Measurements from ENCODE around the gene AP5B1.

Gene AP5B1, protein sequence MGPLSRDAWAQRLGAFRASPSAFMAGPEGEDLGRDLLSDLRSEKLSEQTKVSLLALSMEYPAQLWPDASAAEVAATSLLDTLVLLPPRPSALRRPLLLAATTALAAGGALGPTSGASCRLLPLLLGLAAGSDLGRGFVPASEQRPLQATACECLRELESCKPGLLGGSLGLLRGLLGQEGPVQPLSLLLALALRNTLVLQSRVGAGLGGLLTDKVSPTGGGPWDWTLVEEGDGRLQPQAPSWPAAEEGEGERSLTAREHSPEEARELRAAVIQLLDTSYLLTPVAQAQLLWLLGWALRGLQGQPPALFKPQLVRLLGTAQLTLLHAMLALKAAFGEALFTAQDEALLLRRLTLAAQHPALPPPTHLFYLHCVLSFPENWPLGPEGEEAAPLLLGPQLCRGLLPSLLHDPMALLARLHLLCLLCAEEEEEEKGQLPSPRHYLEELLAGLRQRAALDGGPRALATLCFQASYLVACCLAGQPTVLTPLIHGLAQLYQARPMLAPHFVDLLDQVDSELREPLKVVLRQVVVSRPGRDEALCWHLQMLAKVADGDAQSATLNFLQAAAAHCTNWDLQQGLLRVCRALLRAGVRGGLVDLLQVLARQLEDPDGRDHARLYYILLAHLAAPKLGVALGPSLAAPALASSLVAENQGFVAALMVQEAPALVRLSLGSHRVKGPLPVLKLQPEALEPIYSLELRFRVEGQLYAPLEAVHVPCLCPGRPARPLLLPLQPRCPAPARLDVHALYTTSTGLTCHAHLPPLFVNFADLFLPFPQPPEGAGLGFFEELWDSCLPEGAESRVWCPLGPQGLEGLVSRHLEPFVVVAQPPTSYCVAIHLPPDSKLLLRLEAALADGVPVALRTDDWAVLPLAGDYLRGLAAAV

DNA sequence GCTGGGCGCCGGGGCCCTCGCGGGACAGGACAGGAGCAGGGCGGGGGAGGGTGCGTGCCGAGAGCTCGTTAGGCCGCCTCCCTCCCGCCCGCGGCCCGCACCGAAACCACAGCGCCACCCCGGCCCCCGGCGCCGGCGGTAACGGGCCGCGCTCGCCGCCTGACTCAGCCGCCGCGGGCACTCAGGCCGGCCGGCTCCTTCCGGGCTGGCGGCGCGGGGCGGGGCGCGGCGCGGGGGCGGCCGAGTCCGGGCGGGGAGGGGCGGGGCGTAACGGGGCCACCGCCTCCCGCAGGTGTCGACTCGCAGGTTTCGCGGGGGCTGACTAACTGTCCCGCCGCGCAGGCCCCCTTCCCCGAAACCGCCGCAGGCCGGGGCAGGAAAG is at the start of gene AP5B1:
Gene AP5B1, minus strand, starts transcription at position 207 of the 382 bp plus-strand sequence. CDS start 385 bp downstream, outside the sequence.
- H3K4me1 Mint-ChIP-seq (ENCODE audit: low read depth): peaks cover 15% of the 10 kb centered on the region
- peaks cover 4% of the 10 kb centered on the region for H3K36me3 Mint-ChIP-seq (ENCODE audit: low read depth)
- peaks cover 28% of the 10 kb centered on the region for H3K27me3 Mint-ChIP-seq (ENCODE audit: low read depth)
- peak within 1 kb of the TSS; percentile 86 for H3K4me3 Mint-ChIP-seq
- H3K9me3 Mint-ChIP-seq: no peaks in the 10 kb centered on the region
- peak within 1 kb of the TSS; percentile 77 for H3K27ac Mint-ChIP-seq

DNA sequence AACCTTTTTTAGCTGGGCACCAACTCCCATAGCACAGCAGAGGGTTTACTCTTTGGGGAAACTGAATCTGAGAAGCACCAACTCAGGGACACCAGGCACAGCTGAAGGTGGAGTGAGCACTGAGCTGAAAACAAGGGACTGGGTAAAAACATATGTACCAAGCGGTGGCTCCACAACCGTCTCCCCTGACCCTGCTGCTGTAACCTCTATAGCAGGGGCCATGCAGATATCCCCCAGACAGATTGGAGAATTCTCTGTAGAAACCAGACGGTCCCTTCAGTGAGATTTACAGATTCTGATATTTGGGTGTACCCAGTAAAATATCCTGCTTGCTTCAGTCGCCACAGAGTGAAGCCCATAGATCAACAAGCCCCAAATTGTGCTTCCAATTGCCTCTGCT is 48.7 kb upstream of the AP5B1 start:
- Mint-ChIP-seq H3K4me3 (no peak overlapping the region), H3K27ac (no peak overlapping the region), H3K4me1 (ENCODE audit: low read depth) (peaks cover 16% of the 10 kb centered on the region)

DNA sequence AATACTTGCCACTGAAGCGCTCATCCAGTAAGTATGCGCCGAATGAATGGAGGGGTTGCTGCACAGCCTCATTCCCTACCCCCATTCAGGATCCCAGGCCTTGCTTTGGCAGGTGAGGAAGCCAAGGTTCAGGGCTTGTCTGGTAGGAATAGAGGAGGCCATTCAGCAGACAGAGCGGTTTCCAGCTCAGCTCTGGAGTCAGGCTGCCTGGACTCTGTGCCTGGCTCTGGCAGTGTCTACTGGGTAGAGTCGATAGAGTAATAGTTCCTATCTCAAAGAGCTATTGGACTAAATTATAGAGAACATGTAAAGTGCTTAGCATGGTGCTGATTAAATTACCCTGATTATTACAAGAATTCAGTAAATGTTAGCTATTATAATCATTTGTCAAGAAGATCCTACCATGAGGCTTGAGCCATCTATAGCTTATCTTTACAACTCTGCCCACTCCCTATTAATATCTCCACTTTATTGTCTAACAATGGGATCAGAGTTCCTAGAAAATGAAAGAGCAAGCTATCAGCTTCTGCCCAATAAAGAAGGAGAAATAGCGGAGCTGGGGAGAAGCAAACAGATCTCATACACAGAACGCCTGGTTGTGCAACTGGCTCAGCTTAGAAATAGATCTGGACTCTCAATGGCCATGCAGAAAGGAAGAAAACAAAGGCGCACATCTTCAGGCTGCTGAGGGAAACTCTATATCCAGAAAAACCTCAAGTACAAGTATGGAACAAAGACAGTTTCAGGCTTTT is 46.4 kb upstream of the AP5B1 start:
- Mint-ChIP-seq H3K9me3 (no peaks in the 10 kb centered on the region), H3K4me1 (ENCODE audit: low read depth) (peaks cover 10% of the 10 kb centered on the region), H3K36me3 (ENCODE audit: low read depth) (no peaks in the 10 kb centered on the region), H3K27ac (no peak overlapping the region), H3K27me3 (ENCODE audit: low read depth) (peaks cover 14% of the 10 kb centered on the region), H3K4me3 (no peak overlapping the region)

More for the DNA sequence above, 48.7 kb upstream of the AP5B1 start:
- Mint-ChIP-seq H3K9me3 (no peaks in the 10 kb centered on the region), H3K27me3 (ENCODE audit: low read depth) (peaks cover 23% of the 10 kb centered on the region), H3K36me3 (ENCODE audit: low read depth) (peaks cover 3% of the 10 kb centered on the region)

DNA sequence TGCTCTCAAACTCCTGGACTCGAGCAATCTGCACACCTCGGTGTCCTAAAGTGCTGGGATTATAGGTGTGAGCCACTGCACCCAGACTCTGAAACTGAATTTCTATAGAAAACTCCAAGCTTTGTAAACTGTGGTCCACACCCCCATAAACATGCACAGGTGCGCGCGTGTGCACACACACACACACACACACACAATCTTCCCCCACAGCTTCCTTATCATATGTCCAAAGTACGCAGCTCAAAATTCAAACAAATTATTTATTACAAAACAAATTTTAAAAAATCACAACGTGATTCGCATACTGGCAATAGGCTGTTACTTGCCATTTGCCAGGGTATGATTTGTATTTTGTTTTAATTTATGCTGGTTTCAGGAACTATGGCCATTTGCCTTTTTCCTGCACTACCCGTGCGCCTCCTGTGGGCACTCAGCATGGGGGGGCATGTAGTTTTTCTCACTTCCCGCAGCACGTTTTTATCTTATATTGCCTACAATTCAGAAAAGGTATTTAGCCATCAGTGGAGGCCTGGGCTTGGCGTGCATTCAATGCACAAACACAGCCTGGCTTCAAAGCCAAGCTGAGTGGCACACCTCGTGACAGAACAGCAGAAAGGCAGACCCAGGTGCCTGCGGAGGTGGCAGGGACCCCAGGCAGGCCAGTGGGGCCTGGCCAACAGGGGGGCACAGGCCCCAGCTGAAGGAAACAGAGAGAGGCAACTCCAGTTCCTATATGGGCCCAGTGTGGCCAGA is 42.2 kb upstream of the AP5B1 start:
- no peaks in the 10 kb centered on the region for H3K27me3 Mint-ChIP-seq (ENCODE audit: low read depth)
- peaks cover 7% of the 10 kb centered on the region for H3K4me1 Mint-ChIP-seq (ENCODE audit: low read depth)
- no peaks in the 10 kb centered on the region for H3K36me3 Mint-ChIP-seq (ENCODE audit: low read depth)
- no peaks in the 10 kb centered on the region for H3K9me3 Mint-ChIP-seq
- H3K4me3 Mint-ChIP-seq: no peak overlapping the region
- H3K27ac Mint-ChIP-seq: no peak overlapping the region

DNA sequence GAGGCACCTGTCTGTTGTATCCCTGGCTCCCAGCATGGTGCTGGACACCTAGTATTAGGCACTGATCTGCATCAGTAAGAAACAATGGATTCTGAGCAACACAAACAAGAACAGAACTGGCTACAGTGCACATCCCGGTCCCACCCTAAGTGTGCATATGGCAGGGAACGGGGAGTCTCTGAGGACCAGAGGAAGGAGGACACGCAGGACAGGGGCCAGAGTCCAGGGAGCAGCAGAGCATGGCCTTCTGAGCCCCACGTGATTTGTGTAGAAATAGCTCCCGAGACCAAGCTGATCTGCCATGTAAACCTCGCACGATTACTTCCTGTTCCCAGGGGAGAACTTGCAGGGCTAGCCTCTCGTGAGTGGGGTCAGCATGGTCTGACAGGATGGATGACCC is 40.3 kb upstream of the AP5B1 start:
- Mint-ChIP-seq H3K27ac (no peak overlapping the region), H3K9me3 (no peaks in the 10 kb centered on the region), H3K4me1 (ENCODE audit: low read depth) (peaks cover 15% of the 10 kb centered on the region), H3K4me3 (no peak overlapping the region), H3K27me3 (ENCODE audit: low read depth) (no peaks in the 10 kb centered on the region), H3K36me3 (ENCODE audit: low read depth) (no peaks in the 10 kb centered on the region)

DNA sequence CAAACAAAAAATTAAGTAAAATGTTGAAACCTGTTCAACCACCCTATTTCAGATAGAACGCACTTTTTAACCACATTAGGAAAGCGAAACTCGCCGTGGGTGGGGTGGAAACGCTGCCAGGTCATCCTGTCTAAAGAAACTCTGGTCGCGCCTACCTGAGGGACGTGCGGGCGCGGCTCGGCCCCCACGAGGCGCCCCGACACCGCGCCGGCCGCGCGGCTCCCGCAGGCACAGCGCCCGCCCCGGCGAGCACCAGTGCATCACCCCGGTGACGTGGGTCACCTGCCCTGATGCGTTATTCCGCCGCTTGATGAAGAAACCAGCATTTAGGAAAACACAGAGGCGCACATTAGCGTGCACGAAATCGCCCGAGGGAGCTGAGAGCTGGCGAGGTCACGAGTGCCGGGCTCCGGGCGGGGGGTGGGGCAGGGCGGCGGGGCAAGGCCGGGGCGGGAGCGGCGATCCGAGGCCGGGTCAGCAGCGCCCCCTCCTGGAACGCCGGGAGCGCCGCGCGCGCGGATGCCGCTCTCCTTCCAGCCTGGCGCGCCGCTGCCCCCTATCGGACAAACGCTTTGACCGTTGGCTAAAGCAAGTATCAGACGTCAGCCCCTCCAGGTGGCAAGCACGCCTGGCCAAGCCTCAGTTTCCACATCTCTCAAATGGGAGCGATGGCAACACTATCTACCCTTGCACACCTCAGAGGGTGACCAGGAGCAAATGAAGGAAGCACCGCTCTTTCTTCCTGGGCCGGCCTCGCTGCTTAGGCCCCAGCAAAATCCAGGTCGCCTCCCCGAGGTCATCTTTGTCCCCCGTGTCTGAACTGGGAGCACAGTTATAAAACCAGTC is 37.3 kb upstream of the AP5B1 start:
- Mint-ChIP-seq H3K27me3 (ENCODE audit: low read depth) (peaks cover 7% of the 10 kb centered on the region), H3K27ac (peak overlapping the region; percentile 83), H3K4me1 (ENCODE audit: low read depth) (peaks cover 15% of the 10 kb centered on the region), H3K4me3 (peak overlapping the region; percentile 86), H3K9me3 (no peaks in the 10 kb centered on the region), H3K36me3 (ENCODE audit: low read depth) (no peaks in the 10 kb centered on the region)

DNA sequence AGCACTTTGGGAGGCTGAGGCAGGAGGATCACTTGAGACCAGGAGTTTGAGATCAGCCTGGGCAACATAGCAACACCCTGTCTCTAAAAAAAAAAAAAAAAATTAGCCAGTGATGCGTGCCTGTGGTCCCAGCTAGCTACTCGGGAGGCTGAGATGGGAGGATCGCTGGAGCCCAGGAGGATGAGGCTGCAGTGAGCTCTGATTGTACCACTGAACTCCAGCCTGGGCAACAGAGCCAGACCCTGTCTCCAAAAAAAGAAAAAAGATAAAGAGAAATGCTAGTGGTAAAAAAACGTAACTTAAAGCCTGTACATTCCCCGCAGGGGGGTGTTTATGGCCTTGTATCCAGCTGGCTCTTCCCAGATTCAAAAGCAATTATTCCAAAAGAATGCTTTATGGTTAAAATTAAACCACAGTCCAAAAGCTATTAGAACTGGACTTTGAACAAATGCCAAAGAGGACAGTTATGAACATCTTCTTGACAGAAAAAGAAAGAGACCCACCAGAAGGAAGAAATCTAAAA is 36.6 kb upstream of the AP5B1 start:
- H3K4me1 Mint-ChIP-seq (ENCODE audit: low read depth): peaks cover 15% of the 10 kb centered on the region

DNA sequence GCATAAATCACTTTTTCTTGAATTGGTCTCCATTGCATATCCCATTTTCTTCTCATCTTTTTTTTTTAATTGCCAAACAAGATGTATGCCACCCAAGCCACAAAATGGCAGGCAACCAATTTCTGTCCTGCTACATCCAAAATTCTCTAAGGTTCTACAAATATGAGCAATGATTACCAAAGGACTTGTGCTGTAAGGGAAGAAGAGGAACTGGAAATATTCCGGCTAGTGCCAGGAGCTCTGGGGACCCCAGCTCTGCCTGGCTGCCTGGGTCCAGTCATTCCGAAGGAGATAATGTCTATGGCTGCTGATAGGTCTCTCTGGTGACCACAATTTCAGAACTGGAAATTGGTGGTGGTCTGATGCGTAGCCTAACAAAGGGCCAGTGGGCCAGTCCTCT is 35.9 kb upstream of the AP5B1 start:
- H3K36me3 Mint-ChIP-seq (ENCODE audit: low read depth): no peaks in the 10 kb centered on the region
- peaks cover 13% of the 10 kb centered on the region for H3K27me3 Mint-ChIP-seq (ENCODE audit: low read depth)
- no peak overlapping the region for H3K27ac Mint-ChIP-seq
- peak overlapping the region; percentile 33 for H3K4me3 Mint-ChIP-seq
- peaks cover 15% of the 10 kb centered on the region for H3K4me1 Mint-ChIP-seq (ENCODE audit: low read depth)
- H3K9me3 Mint-ChIP-seq: no peaks in the 10 kb centered on the region

More for the DNA sequence above, 36.6 kb upstream of the AP5B1 start:
- H3K27me3 Mint-ChIP-seq (ENCODE audit: low read depth): peaks cover 10% of the 10 kb centered on the region
- H3K27ac Mint-ChIP-seq: peak overlapping the region; percentile 83
- H3K9me3 Mint-ChIP-seq: no peaks in the 10 kb centered on the region
- H3K36me3 Mint-ChIP-seq (ENCODE audit: low read depth): no peaks in the 10 kb centered on the region
- H3K4me3 Mint-ChIP-seq: peak overlapping the region; percentile 86

DNA sequence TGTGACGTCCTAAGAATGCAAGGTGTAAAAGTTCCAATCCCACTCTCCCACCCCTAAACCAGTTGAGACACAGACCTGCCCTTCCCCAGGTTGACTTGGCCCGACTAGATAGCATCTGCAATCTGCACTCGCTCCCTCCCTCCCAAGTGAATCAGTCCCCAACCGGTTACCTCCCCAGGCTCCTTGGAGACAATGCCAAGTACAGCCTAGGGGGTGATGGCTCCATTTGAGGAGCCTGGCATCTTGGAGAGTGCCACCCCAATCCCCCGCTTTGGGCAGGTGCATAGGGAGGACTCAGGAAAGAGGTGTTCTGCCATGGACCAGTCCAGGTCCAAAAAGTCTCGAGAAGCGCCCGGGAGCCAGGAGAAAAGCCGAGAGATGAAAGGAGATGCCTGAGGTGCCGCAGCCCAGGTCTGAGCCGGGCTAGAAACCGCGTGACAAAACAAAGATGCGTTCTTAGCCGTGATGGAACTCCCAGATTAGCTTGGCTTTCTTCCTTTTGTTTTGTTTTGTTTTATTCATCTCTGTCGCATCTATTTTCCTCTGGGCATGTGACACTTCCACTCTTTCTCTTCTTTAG is 34.3 kb upstream of the AP5B1 start:
- Mint-ChIP-seq H3K9me3 (no peaks in the 10 kb centered on the region), H3K27me3 (ENCODE audit: low read depth) (peaks cover 17% of the 10 kb centered on the region), H3K36me3 (ENCODE audit: low read depth) (no peaks in the 10 kb centered on the region), H3K4me1 (ENCODE audit: low read depth) (peaks cover 15% of the 10 kb centered on the region), H3K27ac (no peak overlapping the region), H3K4me3 (no peak overlapping the region)

DNA sequence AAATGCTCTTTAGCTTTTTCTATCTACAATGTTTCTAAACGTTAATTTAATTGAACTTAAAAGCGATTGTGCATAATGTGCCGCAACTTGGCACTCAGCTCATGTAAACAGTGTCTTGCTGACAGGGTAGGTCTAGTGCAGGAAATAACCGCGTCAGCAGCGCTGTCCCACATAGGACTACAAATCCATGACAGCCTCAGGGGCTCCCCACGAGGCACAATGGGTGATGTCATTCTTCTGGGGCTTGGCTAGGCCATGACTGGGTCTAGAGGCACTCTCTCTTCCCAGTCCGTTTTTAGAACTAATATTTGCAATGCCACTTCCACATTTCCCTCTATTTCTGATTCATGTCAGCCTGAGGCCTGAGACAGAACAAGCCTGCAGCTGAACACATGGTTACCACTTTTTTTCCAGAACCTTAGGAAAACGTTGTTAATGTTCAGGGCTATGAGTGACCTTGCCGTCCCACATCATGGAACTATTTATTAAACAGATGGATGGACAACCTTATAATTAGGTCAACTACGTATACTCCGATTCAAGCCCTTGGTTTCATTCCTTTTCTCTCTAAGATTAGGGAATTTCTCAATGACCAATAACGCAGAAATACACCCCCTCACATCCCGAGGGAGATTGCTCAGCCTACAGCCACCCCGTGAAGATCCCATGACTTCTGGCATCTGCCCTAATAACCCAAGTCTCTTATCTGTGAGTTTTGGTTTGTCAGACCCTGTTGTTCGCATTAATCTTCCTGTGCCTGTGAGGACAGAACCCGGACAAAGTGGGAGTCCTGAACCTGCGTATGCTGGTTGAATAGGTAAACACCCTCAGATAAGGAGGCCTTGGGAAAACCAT is 33.6 kb upstream of the AP5B1 start:
- Mint-ChIP-seq H3K4me3 (no peak overlapping the region), H3K27me3 (ENCODE audit: low read depth) (peaks cover 20% of the 10 kb centered on the region), H3K36me3 (ENCODE audit: low read depth) (no peaks in the 10 kb centered on the region), H3K27ac (no peak overlapping the region), H3K4me1 (ENCODE audit: low read depth) (peaks cover 15% of the 10 kb centered on the region), H3K9me3 (no peaks in the 10 kb centered on the region)

DNA sequence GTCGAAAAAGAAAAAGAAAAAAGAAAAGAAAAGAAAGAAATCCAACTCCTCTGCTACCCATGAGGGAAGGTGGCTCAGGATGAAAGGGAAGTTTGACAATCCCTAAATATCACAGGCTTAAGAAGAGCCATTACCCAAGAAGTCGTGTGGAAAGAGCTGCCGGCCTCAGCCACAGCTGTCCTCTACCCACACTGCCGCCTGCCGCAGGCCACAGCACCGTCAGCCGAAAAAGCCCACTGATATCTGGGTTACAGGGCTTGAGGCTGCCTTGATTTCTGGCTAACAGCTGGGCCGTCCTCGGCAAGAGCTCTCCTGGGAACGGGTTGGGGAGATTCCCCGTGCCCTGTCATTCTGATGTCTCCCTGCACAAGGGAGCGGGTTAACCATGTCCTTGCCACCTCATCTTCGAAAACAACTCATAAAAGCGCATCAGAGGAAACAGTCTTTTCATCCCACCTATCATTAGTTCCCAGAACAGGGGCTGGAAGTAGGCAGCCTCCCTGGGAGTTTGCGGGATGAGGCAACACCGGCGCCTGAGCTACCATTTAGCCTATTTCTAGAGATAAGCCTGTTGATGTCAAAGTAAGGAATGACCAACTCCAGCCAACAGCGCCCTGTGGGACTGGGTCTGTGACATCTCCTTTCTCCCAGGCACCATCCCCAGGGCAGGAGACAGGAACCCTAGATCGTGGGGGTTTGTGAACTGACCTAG is 31.1 kb upstream of the AP5B1 start:
- peaks cover 6% of the 10 kb centered on the region for H3K4me1 Mint-ChIP-seq (ENCODE audit: low read depth)
- H3K36me3 Mint-ChIP-seq (ENCODE audit: low read depth): no peaks in the 10 kb centered on the region
- no peak overlapping the region for H3K4me3 Mint-ChIP-seq
- H3K27ac Mint-ChIP-seq: no peak overlapping the region
- H3K27me3 Mint-ChIP-seq (ENCODE audit: low read depth): peaks cover 25% of the 10 kb centered on the region
- H3K9me3 Mint-ChIP-seq: no peaks in the 10 kb centered on the region

All from T-helper 1 cell treated with Interleukin-12 subunit alpha and Interleukin-12 subunit beta and Interleukin-4 antibody, amounts not matched to agents 30 μg/mL and 1 μg/mL, for 36 hours (primary cell).